ENCODE data around the gene ALG11. TPM values are rescaled to one million over a fixed set of nuclear protein-coding genes. Genes with fewer than 3 reads are reported as not detected.
"Not testable (repeated sequence)": the region's sequence is repeated elsewhere in the genome, so short reads cannot be mapped to it uniquely, and the experiment has no call there.

The ALG11 gene
- polyA plus RNA-seq, 1 experiment = 6.2 TPM

DNA sequence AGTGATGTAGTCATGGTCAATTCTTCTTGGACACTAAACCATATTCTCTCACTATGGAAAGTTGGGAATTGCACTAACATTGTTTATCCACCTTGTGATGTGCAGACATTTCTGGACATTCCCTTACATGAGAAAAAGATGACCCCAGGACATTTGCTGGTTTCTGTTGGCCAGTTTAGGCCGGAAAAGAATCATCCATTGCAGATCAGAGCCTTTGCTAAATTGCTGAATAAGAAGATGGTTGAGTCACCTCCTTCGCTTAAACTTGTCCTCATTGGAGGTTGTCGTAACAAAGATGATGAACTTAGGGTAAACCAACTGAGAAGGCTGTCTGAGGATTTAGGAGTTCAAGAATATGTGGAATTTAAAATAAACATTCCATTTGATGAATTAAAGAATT lies 12.3 kb downstream of the ALG11 start, which contains the start of gene UTP14C:
UTP14C (plus strand) TSS at position 211 of the 400 bp plus-strand sequence. CDS start 4,114 bp downstream, outside the sequence.
- POLR2A ChIA-PET = no interaction called here
- DNase-seq (ENCODE audit: low read depth) = no peak
- no peaks in the 10 kb centered on the region for H3K27me3 ChIP-seq (ENCODE audit: control insufficient read depth, insufficient read depth, low read length)
- TF ChIP-seq, protein P1, sequence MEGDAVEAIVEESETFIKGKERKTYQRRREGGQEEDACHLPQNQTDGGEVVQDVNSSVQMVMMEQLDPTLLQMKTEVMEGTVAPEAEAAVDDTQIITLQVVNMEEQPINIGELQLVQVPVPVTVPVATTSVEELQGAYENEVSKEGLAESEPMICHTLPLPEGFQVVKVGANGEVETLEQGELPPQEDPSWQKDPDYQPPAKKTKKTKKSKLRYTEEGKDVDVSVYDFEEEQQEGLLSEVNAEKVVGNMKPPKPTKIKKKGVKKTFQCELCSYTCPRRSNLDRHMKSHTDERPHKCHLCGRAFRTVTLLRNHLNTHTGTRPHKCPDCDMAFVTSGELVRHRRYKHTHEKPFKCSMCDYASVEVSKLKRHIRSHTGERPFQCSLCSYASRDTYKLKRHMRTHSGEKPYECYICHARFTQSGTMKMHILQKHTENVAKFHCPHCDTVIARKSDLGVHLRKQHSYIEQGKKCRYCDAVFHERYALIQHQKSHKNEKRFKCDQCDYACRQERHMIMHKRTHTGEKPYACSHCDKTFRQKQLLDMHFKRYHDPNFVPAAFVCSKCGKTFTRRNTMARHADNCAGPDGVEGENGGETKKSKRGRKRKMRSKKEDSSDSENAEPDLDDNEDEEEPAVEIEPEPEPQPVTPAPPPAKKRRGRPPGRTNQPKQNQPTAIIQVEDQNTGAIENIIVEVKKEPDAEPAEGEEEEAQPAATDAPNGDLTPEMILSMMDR (IDR thresholded peaks at IDR 0.05; ENCODE audit: insufficient read depth, low read depth, low read length) = no peak
- CTCF ChIA-PET = no interaction called here
- H3K36me3 ChIP-seq (ENCODE audit: control insufficient read depth, insufficient read depth, low read length) = peaks cover 4% of the 10 kb centered on the region; the same call in 1 of the 2 replicates
- no peak within 1 kb of the TSS for H3K4me3 ChIP-seq (ENCODE audit: low read depth, low read length)

DNA sequence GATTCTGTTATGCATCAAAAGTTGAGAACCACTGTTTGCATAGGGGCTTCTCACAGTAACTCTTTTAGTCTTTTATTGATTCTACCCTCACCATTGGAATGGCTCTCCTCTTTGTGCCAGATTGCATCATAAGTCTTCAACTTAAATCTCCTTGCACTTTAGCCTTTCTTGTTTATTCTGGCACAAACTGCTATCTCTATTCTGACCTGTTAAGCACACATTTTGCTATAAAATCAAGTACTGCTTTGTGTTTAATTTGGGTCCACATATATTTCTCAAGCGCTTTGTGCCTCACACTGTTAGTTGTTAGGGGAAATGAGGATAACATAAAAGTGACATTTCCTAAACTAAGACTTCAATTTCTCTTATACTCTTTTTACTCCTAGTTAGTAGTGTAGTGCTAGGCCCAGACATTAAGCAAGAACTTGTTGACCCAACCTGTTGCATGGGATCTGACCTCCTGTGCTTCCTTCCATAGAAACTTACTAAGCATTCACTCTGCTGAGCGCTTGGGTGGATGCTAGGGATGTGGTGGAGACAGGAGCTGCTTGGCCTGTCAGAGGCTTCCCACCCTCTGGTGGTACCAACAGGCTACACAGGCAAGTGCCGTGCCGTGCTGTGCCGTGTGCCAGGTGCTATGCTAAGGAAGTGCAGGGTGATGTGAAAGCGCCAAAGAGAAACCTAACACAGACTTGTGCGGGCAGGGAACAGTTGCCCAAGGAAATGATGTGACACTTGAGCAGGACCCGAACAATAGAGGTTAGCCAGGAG lies 13.5 kb downstream of the ALG11 start:
- no peaks in the 10 kb centered on the region for H3K27me3 ChIP-seq (ENCODE audit: control insufficient read depth, insufficient read depth, low read length)
- ChIA-PET POLR2A (no interaction called here), CTCF (no interaction called here)
- H3K36me3 ChIP-seq (ENCODE audit: control insufficient read depth, insufficient read depth, low read length) = 0 out of 2 replicates have a peak, but pooled peaks cover 2% of the 10 kb centered on the region
- TF ChIP-seq, protein P1 (IDR thresholded peaks at IDR 0.05; ENCODE audit: insufficient read depth, low read depth, low read length) = no peak
- H3K4me3 ChIP-seq (ENCODE audit: low read depth, low read length) = no peak overlapping the region
- no peak for DNase-seq (ENCODE audit: low read depth)

DNA sequence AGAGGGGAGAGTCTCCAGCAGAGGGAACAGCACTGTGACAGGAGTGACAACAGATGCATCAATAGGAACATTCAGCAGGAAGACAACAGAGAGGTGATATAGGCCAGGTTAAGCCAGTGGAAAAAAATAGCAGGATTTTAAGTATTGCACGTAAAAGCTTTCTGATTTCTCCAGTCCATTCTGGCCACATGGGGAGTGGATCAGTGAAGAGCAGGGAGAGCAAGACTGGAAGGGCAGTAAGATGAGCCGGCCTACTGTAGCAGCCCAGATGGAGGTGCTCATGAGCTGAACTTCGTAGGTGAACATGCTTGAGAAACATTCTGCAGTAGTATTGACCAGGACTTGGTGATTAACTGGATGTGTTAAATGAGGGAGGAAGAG lies 14.0 kb downstream of the ALG11 start:
- ChIA-PET CTCF (no interaction called here), POLR2A (no interaction called here)
- H3K36me3 ChIP-seq (ENCODE audit: control insufficient read depth, insufficient read depth, low read length) = 0 out of 2 replicates have a peak, but pooled peaks cover 2% of the 10 kb centered on the region
- H3K4me3 ChIP-seq (ENCODE audit: low read depth, low read length) = no peak overlapping the region
- H3K27me3 ChIP-seq (ENCODE audit: control insufficient read depth, insufficient read depth, low read length) = no peaks in the 10 kb centered on the region
- TF ChIP-seq, protein P1 (IDR thresholded peaks at IDR 0.05; ENCODE audit: insufficient read depth, low read depth, low read length) = no peak
- DNase-seq (ENCODE audit: low read depth) = no peak

DNA sequence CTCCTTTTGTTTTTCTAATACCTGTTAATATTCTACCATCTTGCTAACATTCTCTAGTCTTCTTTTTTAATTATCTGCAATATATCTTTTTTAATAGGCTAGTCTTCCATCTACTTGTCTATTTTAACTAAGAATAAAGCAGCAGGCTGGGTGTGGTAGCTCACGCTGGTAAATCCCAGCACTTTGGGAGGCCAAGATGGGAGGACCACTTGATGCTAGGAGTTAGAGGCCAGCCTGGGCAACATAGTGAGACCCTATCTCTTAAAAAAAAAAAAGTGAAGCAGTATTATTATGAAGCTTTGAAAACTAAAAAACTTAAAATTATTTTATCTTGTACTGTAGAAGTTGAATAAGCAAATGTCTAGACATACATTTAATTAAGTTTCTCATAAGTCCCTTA lies 15.6 kb downstream of the ALG11 start:
- no peak for DNase-seq (ENCODE audit: low read depth)
- TF ChIP-seq, protein P1 (IDR thresholded peaks at IDR 0.05; ENCODE audit: insufficient read depth, low read depth, low read length) = no peak
- Histone ChIP-seq H3K36me3 (ENCODE audit: control insufficient read depth, insufficient read depth, low read length) (0 out of 2 replicates have a peak, but pooled peaks cover 2% of the 10 kb centered on the region), H3K4me3 (ENCODE audit: low read depth, low read length) (no peak overlapping the region), H3K27me3 (ENCODE audit: control insufficient read depth, insufficient read depth, low read length) (no peaks in the 10 kb centered on the region)
- POLR2A ChIA-PET = no interaction called here
- CTCF ChIA-PET = no interaction called here

DNA sequence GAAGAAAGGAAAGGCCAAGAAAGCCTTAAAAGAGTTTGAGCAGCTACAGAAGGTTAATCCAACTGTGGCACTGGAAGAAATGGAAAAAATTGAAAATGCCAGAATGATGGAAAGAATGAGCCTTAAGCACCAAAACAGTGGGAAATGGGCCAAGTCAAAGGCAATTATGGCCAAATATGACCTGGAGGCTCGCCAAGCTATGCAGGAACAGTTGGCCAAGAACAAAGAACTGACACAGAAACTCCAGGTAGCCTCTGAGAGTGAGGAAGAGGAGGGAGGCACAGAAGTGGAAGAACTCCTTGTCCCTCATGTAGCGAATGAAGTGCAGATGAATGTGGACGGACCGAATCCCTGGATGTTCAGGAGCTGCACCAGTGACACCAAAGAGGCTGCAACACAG lies 17.4 kb downstream of the ALG11 start:
- no peak overlapping the region for H3K4me3 ChIP-seq (ENCODE audit: low read depth, low read length)
- POLR2A ChIA-PET = no interaction called here
- no peaks in the 10 kb centered on the region for H3K27me3 ChIP-seq (ENCODE audit: control insufficient read depth, insufficient read depth, low read length)
- H3K36me3 ChIP-seq (ENCODE audit: control insufficient read depth, insufficient read depth, low read length) = 0 out of 2 replicates have a peak, but pooled peaks cover 2% of the 10 kb centered on the region
- TF ChIP-seq, protein P1 (IDR thresholded peaks at IDR 0.05; ENCODE audit: insufficient read depth, low read depth, low read length) = no peak
- CTCF ChIA-PET = interaction anchor here (0.6 to 1.9 kb wide), 3 partner anchors 8 to 111 kb away, joined by 3 to 4 read pairs (median 3); no protein-coding TSS in a partner anchor
- no peak for DNase-seq (ENCODE audit: low read depth)

DNA sequence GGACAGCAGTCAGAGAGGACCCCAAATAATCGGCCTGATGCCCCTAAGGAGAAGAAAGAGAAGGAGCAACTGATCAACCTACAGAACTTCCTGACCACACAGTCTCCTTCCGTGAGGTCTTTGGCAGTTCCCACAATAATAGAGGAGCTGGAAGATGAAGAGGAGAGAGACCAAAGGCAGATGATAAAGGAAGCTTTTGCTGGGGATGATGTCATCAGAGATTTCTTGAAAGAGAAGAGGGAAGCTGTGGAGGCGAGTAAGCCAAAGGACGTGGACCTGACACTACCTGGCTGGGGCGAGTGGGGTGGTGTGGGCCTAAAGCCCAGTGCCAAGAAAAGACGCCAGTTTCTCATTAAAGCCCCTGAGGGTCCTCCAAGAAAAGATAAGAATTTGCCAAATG lies 18.2 kb downstream of the ALG11 start:
- H3K36me3 ChIP-seq (ENCODE audit: control insufficient read depth, insufficient read depth, low read length); H3K27me3 ChIP-seq (ENCODE audit: control insufficient read depth, insufficient read depth, low read length); H3K4me3 ChIP-seq (ENCODE audit: low read depth, low read length); DNase-seq (ENCODE audit: low read depth); POLR2A ChIA-PET: not testable (repeated sequence)
- CTCF ChIA-PET = interaction anchor here (1.9 kb wide), 1 partner anchor 9 kb away, joined by 4 read pairs; no protein-coding TSS in a partner anchor
